ENCODE results near the gene CBFA2T2.
A peak's percentile ranks its signal among the peaks of the same experiment; 100 is the strongest.

Gene CBFA2T2

GRCh38 chr20:33656010-33656782 lies 166.3 kb downstream of the CBFA2T2 start:
- no peak for DNase-seq

- no peak for DNase-seq
These were observed 167.1 kb downstream of the CBFA2T2 start for GRCh38 chr20:33656783-33657703.

DNA sequence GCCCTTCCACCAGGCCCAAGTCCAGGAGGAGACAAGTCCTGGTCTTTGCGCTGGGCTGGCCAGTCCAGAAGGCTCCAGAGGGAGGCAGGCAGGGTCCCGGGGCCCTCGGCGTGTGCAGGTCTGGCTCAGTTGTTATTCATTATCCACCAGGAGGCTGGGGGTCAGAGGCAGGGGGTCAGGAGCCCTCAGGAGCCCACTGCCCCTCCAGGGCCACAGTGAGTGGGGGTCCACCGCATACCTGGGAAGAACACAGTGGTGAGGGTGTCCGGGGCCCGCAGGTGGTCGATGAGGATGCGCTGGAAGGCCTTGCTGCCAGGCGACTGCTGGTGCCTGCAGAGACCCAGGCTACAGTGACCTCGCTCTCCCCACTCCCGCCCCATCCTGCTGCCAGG lies 167.8 kb downstream of the CBFA2T2 start:
- DNase-seq: no peak

DNA sequence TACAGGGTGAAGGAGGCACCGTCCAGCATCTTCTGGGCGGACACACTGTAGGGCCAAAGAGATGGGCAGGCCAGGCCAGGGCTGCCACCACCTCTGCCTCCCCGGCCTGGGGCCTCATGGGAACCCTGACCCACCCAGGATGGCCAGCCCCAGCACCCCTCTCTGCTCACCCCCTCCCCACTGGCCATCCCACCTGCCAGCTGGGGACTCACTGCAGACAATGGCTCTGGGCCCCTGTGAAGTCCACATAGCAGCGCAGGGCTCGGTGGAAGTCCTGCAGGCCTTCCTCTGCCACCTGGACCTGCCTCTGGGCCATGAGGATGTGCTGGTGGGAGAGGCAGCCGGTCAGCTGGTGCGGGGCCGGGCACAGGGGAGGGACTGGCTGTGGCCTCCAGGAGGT lies 168.6 kb downstream of the CBFA2T2 start:
- DNase-seq: no peak

DNA sequence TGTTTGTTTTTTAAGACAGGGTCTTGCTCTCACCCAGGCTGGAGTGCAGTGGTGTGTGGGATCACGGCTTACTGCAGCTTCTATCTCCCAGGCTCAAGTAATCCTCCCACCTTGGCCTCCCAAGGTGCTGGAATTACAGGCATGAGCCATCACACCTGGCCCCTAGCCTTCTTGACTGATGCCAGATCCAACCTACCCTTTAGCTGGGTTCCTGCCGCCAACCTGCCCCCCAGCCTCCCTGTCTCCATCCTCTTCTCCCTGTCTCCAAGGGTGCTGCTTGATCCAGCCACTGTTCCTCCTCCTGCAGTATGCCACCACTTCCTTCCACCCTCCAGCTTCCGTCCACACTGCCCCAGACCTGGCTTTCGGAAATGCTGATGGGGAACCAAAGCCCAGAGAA lies 169.0 kb downstream of the CBFA2T2 start:
- DNase-seq: no peak

- no peak for DNase-seq
These were observed 169.6 kb downstream of the CBFA2T2 start for GRCh38 chr20:33659341-33660034.

GRCh38 chr20:33660035-33660684 lies 170.3 kb downstream of the CBFA2T2 start:
- no peak for DNase-seq

DNA sequence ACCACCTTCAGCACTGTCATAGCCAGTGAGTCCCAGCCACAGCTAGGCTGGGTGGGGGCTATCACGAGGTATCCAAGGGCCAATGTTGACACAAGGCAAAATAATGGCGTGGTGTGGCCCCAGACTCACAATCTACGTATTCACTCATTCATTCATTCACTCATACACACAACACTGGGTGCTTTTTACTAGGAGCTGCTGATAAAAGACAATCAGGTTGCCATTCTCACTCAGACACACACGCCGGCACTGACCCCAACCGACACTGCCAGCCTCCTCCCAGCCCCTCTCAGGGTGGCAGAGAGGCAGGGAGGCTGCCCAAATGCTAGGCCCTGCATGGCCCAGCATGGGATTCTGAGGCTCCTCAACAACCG lies 170.8 kb downstream of the CBFA2T2 start:
- no peak for DNase-seq

GRCh38 chr20:33662172-33662571 lies 172.3 kb downstream of the CBFA2T2 start, which contains the start of gene C20orf144:
Gene C20orf144 (plus strand): TSS chr20:33662327. CDS start chr20:33662346, 19 bp downstream.
- no peak for DNase-seq

DNA sequence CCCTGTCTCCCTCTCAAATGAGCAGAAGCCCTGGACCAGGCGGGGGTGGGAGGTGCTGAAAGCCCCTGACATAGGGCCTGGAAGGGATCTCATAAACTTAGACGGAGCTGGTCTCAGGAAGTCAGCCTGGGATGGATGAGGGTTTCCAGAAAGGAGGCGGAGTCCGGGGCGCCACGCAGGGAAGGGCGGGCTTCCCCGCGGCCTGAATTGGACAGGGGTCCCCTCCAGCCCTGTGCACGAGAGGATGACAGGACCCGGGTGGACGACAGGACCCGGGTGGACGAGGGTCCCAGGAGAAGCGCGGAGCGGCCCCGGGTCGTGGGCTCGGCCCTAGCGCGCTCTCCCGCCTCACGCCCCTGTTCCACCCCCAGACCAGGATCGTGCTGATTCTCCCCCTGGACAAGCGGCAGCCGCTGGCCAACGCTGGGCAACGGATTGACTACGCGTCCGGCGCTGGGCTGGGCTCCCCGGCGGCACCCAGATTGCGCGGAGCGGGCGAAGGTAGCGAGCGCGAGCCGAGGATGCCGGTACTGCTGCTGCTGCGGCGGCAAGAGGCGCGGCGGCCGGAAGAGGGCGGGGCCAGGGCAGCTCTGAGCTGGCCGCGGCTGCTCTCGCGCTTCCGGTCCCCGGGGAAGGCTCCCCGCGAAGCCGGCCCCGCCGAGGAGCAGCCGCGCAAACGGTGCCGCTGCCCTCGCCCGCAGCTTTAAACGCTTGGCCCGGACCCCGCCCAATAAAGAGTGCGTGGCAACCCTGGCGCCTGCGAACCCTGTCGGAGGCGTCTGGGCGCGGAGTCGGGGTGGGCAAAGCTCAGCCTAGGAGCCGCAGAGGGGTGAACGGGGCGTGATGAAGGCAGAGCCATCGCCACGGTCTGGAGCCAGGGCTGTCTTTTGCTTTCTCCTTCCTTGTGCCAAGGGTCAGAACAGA lies 173.5 kb downstream of the CBFA2T2 start:
- peak; percentile 71 for DNase-seq

- no peak for DNase-seq
These were observed 174.3 kb downstream of the CBFA2T2 start for GRCh38 chr20:33664085-33664761.

- no peak for DNase-seq
These were observed 174.9 kb downstream of the CBFA2T2 start for GRCh38 chr20:33664762-33665144.

DNA sequence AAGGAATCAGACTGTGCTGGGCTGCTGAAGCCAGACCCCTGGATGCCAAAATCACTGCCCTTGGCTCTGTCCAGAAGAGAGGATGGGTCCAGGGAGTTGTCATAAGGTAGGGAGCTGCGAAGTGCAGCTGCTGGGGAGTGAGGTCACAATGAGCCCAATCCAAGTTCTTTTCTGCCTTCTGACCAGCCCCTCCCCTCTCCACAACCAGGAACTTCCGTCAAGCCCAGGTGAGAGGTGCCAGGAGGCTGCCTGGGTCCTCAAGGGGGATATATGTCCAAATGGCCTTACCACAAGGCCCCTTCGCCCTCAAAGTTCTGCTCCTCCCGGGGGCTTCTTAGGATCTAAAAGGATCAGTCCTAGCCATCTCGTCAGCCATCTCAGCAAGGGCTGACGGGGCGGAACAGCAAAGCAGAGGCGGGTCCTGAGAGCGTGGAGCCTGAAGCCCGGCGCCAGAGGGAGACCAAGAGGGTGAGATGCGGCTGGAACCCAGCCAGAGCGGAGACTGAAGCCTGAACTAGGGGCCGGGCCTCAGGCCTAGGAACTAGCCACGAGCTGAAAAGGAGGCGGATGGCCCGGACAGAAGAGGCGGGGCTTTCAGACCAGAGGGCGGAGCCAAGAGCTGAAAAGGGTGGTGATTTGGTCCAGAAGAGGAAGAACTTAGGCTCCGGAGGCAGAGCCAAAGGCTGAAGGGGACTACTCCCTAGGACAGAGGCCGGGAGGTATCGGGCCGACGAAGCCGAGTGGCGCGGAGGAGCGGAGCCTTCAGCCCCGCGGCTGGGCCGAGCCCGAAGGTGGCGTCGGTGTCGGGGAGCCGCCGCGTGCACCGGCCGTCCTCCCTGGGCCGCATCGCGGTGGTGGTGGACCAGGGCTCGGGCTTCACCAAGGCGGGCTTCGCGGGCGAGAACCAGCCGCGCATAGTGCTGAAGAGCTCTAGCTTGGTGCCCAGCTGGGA lies 176.7 kb downstream of the CBFA2T2 start, which contains the start of gene ACTL10:
ACTL10 (plus strand) TSS at position 651 of the 952 bp plus-strand sequence. CDS start 555 bp downstream, outside the sequence.
- peak; percentile 61 for DNase-seq

- DNase-seq: peak; percentile 50
These were observed 177.4 kb downstream of the CBFA2T2 start for GRCh38 chr20:33667245-33667675.

- peak; percentile 53 for DNase-seq
These were observed 178.0 kb downstream of the CBFA2T2 start for GRCh38 chr20:33667676-33668465.

DNA sequence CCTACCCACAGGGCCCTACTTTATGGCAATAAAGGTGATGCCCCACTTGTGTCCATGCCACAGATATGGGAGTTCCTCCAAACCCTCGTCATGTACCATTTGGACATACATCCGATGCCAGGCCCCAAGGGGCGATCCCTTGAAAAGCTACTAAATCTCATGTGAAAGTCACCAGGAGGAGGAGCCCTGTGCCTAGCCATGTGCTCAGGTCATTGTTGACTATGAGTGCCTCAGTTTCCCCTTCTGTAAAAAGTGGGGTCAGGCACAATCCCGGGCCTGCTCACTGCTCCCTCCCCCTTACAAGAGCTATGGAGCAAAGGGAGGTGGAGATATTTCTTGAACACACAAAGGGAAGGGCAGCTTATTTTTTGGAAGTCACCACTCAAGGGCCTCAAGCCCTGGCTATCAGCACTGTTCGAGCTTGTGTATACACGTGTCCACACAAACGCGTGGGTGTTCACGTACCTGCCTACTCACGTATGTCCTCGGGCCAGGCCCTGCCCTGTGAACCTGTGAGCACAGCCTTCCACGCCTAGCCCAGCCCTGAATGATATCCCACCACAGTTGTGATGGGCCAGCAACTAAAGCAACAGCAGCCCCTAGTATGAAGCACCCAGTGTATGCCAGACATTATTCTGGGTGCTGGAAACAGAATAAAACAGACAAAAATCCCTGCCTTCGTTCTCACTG lies 178.7 kb downstream of the CBFA2T2 start:
- DNase-seq: no peak

DNA sequence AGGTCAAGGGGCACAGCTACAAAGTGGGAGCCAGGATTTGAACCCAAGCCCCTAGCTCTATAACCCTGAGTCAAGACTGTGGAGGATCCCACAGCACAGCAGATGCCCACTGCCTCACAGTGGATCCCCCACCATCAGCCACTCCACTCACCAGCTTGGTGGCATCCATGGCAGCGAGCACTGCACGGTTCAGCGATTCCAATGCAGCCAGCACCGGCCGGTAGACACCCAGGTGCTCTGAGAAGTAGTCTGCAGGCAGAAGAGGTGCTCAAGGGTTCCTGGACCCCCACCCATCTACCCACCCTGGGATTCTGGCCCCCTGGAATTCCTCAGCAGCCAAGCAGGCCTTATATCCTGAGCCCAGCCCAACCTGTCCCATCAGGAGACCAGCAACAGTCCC lies 179.3 kb downstream of the CBFA2T2 start:
- no peak for DNase-seq
